HEK293 (cell line): ENCODE measurements around the gene ACADSB.
A peak's percentile ranks its signal among the peaks of the same experiment; 100 is the strongest.

Experiments
- CTCF ChIA-PET: fragments of 350-600 bp; formaldehyde crosslinking; extraction: SDS; loops from one replicate; lab custom pipeline; 2021; ENCODE audit warnings: antibody characterized with exemption; lab: Yijun Ruan, JAX
- POLR2A ChIA-PET: fragments of 300-600 bp; formaldehyde crosslinking; extraction: SDS; loops from one replicate; lab custom pipeline; 2020; ENCODE audit warnings: antibody characterized with exemption, inconsistent platforms; lab: Yijun Ruan, JAX
- H3K27ac ChIP-seq: fragments of 200-500 bp; sonication (Bioruptor generic); 2 replicates; pipeline ENCODE4 v1.5.1; 2014; ENCODE audit warnings: low read depth, low read length, control low read depth, inconsistent platforms; ENCODE audit errors: extremely low read depth
- H3K36me3 ChIP-seq, 2 experiments: fragments of 200-500 bp in 1 of 2; sonication (Bioruptor generic) in 1 of 2; 1 replicate in 1 of 2; 2 replicates in 1 of 2; pipeline ENCODE4 v1.5.1; 2014 to 2017; ENCODE audit warnings: inconsistent platforms in 2 of 2, low read length in 2 of 2; ENCODE audit not compliant: control insufficient read depth in 2 of 2, insufficient read depth in 1 of 2
- H3K4me1 ChIP-seq: fragments of 200-500 bp; sonication (Bioruptor generic); 2 replicates; pipeline ENCODE4 v1.5.1; 2014; ENCODE audit warnings: mild to moderate bottlenecking, low read length, inconsistent platforms; ENCODE audit not compliant: control insufficient read depth, insufficient read depth
- H3K4me3 ChIP-seq: 2 replicates; pipeline ENCODE4 v1.5.1; 2011; ENCODE audit warnings: low read depth, mild to moderate bottlenecking, control low read depth, low read length, moderate library complexity
- H3K9me3 ChIP-seq: fragments of 200-500 bp; sonication (Bioruptor generic); 2 replicates; pipeline ENCODE4 v1.5.1; 2014; ENCODE audit warnings: low read depth, low read length, inconsistent platforms; ENCODE audit not compliant: control insufficient read depth, insufficient read depth
- GFI1B ChIP-seq: fragments of 450-650 bp; formaldehyde crosslinking; IDR thresholded peaks from 2 replicates; pipeline ENCODE4 v1.5.1; 2016; ENCODE audit warnings: missing biosample characterization, missing genetic modification characterization
- HOXC10 ChIP-seq: sonication (generic); formaldehyde crosslinking; IDR thresholded peaks from 2 replicates; pipeline ENCODE4 v1.8.1; 2023; ENCODE audit warnings: mild to moderate bottlenecking, missing genetic modification reagents
- KLF10 ChIP-seq: fragments of 450-650 bp; IDR thresholded peaks from 2 replicates; pipeline ENCODE4 v1.5.1; 2018; ENCODE audit warnings: missing biosample characterization, mild to moderate bottlenecking, missing genetic modification characterization
- PRDM6 ChIP-seq: fragments of 450-650 bp; formaldehyde crosslinking; IDR thresholded peaks from 2 replicates; pipeline ENCODE4 v1.5.1; 2017; ENCODE audit warnings: missing biosample characterization, missing genetic modification characterization
- YY1 ChIP-seq: fragments of 450-650 bp; formaldehyde crosslinking; IDR thresholded peaks from 2 replicates; pipeline ENCODE4 v1.5.1; 2018; ENCODE audit warnings: missing biosample characterization, missing genetic modification characterization
- ZBTB44 ChIP-seq: fragments of 450-650 bp; IDR thresholded peaks from 2 replicates; pipeline ENCODE4 v1.5.1; 2018; ENCODE audit warnings: missing biosample characterization, mild to moderate bottlenecking, missing genetic modification characterization
- ZBTB8A ChIP-seq: fragments of 450-650 bp; formaldehyde crosslinking; IDR thresholded peaks from 2 replicates; pipeline ENCODE4 v1.5.1; 2016; ENCODE audit warnings: missing biosample characterization, missing genetic modification characterization
- ZFHX2 ChIP-seq: fragments of 450-650 bp; formaldehyde crosslinking; conservative IDR thresholded peaks from 2 replicates; pipeline ENCODE4 v1.5.1; 2016; ENCODE audit warnings: missing biosample characterization, missing genetic modification characterization
- ZFP69B ChIP-seq: fragments of 450-650 bp; formaldehyde crosslinking; IDR thresholded peaks from 2 replicates; pipeline ENCODE4 v1.5.1; 2016; ENCODE audit warnings: missing biosample characterization, missing genetic modification characterization
- ZNF121 ChIP-seq: fragments of 450-650 bp; formaldehyde crosslinking; IDR thresholded peaks from 2 replicates; pipeline ENCODE4 v1.5.1; 2016; ENCODE audit warnings: missing biosample characterization, missing genetic modification characterization
- ZNF2 ChIP-seq: fragments of 450-650 bp; formaldehyde crosslinking; IDR thresholded peaks from 2 replicates; pipeline ENCODE4 v1.5.1; 2016; ENCODE audit warnings: missing biosample characterization, missing genetic modification characterization
- ZNF202 ChIP-seq: fragments of 450-650 bp; formaldehyde crosslinking; IDR thresholded peaks from 2 replicates; pipeline ENCODE4 v1.5.1; 2016; ENCODE audit warnings: missing biosample characterization, missing genetic modification characterization, borderline replicate concordance
- ZNF221 ChIP-seq: fragments of 450-650 bp; formaldehyde crosslinking; IDR thresholded peaks from 2 replicates; pipeline ENCODE4 v1.5.1; 2017; ENCODE audit warnings: missing biosample characterization, missing genetic modification characterization, borderline replicate concordance
- ZNF248 ChIP-seq: fragments of 450-650 bp; formaldehyde crosslinking; IDR thresholded peaks from 2 replicates; pipeline ENCODE4 v1.5.1; 2017; ENCODE audit warnings: missing biosample characterization, missing genetic modification characterization
- ZNF335 ChIP-seq: fragments of 450-650 bp; formaldehyde crosslinking; conservative IDR thresholded peaks from 2 replicates; pipeline ENCODE4 v1.5.1; 2016; ENCODE audit warnings: missing biosample characterization, missing genetic modification characterization
- ZNF350 ChIP-seq: fragments of 450-650 bp; formaldehyde crosslinking; IDR thresholded peaks from 2 replicates; pipeline ENCODE4 v1.5.0; 2017; ENCODE audit warnings: missing biosample characterization, mild to moderate bottlenecking, missing genetic modification characterization
- ZNF354C ChIP-seq: fragments of 450-650 bp; formaldehyde crosslinking; IDR thresholded peaks from 2 replicates; pipeline ENCODE4 v1.5.1; 2016; ENCODE audit warnings: missing biosample characterization, missing genetic modification characterization, low read depth, borderline replicate concordance
- ZNF404 ChIP-seq: fragments of 450-650 bp; formaldehyde crosslinking; IDR thresholded peaks from 2 replicates; pipeline ENCODE4 v1.5.1; 2017; ENCODE audit warnings: missing biosample characterization, missing genetic modification characterization
- ZNF433 ChIP-seq: fragments of 450-650 bp; formaldehyde crosslinking; IDR thresholded peaks from 2 replicates; pipeline ENCODE4 v1.5.1; 2016; ENCODE audit warnings: missing biosample characterization, missing genetic modification characterization, low read depth
- ZNF529 ChIP-seq: fragments of 450-650 bp; formaldehyde crosslinking; IDR thresholded peaks from 2 replicates; pipeline ENCODE4 v1.5.1; 2017; ENCODE audit warnings: missing genetic modification characterization, missing biosample characterization; ENCODE audit not compliant: insufficient replicate concordance
- ZNF555 ChIP-seq: fragments of 450-650 bp; formaldehyde crosslinking; conservative IDR thresholded peaks from 2 replicates; pipeline ENCODE4 v1.5.1; 2017; ENCODE audit warnings: missing biosample characterization, mild to moderate bottlenecking, missing genetic modification characterization, inconsistent platforms
- ZNF561 ChIP-seq: fragments of 450-650 bp; IDR thresholded peaks from 2 replicates; pipeline ENCODE4 v1.5.1; 2018; ENCODE audit warnings: missing biosample characterization, missing genetic modification characterization, borderline replicate concordance
- ZNF571 ChIP-seq: fragments of 450-650 bp; formaldehyde crosslinking; IDR thresholded peaks from 2 replicates; pipeline ENCODE4 v1.5.0; 2017; ENCODE audit warnings: missing biosample characterization, missing genetic modification characterization
- ZNF624 ChIP-seq: fragments of 450-650 bp; formaldehyde crosslinking; IDR thresholded peaks from 2 replicates; pipeline ENCODE4 v1.5.1; 2017; ENCODE audit warnings: missing biosample characterization, missing genetic modification characterization
- ZNF707 ChIP-seq: fragments of 450-650 bp; formaldehyde crosslinking; IDR thresholded peaks from 2 replicates; pipeline ENCODE4 v1.5.1; 2016; ENCODE audit warnings: missing biosample characterization, missing genetic modification characterization
- ZNF747 ChIP-seq: fragments of 450-650 bp; formaldehyde crosslinking; IDR thresholded peaks from 2 replicates; pipeline ENCODE4 v1.5.1; 2016; ENCODE audit warnings: missing biosample characterization, missing genetic modification characterization
- ZNF768 ChIP-seq: fragments of 450-650 bp; formaldehyde crosslinking; IDR thresholded peaks from 2 replicates; pipeline ENCODE4 v1.5.1; 2018; ENCODE audit warnings: missing biosample characterization, mild to moderate bottlenecking, missing genetic modification characterization
- ZSCAN23 ChIP-seq: fragments of 450-650 bp; formaldehyde crosslinking; IDR thresholded peaks from 2 replicates; pipeline ENCODE4 v1.5.1; 2016; ENCODE audit warnings: missing biosample characterization, missing genetic modification characterization
- TF ChIP-seq, protein P1 (sequence below): fragments of 450-650 bp; formaldehyde crosslinking; IDR thresholded peaks from 2 replicates; pipeline ENCODE4 v1.5.1; 2016; ENCODE audit warnings: missing biosample characterization, missing genetic modification characterization
- TF ChIP-seq, protein P2 (sequence below): fragments of 450-650 bp; formaldehyde crosslinking; IDR thresholded peaks from 2 replicates; pipeline ENCODE4 v1.5.1; 2017; ENCODE audit warnings: missing biosample characterization, missing genetic modification characterization
- TF ChIP-seq, protein P3 (sequence below): fragments of 450-650 bp; formaldehyde crosslinking; IDR thresholded peaks from 2 replicates; pipeline ENCODE4 v1.5.1; 2016; ENCODE audit warnings: missing biosample characterization, missing genetic modification characterization

ACADSB gene

DNA sequence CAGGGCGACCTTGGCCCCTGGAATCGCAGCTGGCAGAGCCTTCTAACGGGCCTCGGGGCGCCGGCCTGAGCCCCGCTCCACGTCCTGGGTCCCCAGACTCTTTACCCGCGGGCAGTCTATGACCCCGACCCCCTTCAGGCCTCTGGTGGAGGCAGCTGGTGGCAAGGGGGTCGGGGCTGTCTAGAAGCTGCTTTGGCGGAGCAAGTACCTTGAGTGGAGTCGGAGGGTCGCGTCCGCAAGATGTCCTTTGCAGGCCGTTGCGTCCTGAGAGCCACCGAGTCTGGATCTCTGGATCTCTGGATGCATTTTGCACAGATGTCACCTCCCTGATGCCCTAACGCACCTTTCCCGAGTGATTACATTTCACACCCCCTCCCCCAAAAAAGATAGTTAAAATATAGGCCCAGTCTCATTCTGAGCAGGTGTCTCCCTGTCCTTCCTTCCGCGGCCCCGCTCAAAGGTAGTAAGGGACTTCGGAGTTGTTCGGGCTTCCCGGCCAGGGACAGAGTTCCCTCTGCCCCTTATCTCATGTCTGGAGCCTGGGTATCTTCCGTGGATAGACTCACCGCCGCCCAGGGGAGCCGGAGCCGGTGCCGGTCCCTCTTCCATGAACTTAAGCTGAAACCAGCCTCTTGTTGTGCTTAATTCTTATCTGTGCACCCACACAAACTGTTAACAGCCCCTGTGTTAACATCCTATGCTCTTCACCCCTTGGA is 457 bp downstream of the ACADSB start:
- Histone ChIP-seq H3K9me3 (no peaks in the 10 kb centered on the region), H3K4me1 (peaks cover 16% of the 10 kb centered on the region), H3K27ac (peak overlapping the region; percentile 68; the same call in 1 of the 2 replicates), H3K36me3 (peaks cover 0 to 5% of the 10 kb centered on the region in 2 experiments; a peak in 2 of 3 replicates), H3K4me3 (peak overlapping the region; percentile 100)
- CTCF ChIA-PET, result no interaction called here
- POLR2A ChIA-PET, result interaction anchor here (0.6 to 2.0 kb wide), 5 partner anchors 11 to 1070 kb away, joined by 3 to 9 read pairs (median 3); partner anchors contain the start of genes BUB3 and PSTK
- no peak for TF ChIP-seq ZFP69B (tag by site-specific recombination)
- TF ChIP-seq YY1 (tag by site-specific recombination), result no peak
- no peak for TF ChIP-seq ZNF768 (tag by site-specific recombination)
- no peak for TF ChIP-seq ZNF707 (tag by site-specific recombination)
- TF ChIP-seq ZFHX2 (tag by site-specific recombination), result no peak
- TF ChIP-seq ZNF248 (tag by site-specific recombination), result no peak
- TF ChIP-seq HOXC10, result 0 out of 2 replicates have a peak, but pooled peaks have one; percentile 29
- TF ChIP-seq ZNF221 (tag by site-specific recombination), result no peak
- no peak for TF ChIP-seq ZBTB44
- no peak for TF ChIP-seq ZNF121 (tag by site-specific recombination)
- TF ChIP-seq PRDM6 (tag by site-specific recombination), result no peak
- no peak for TF ChIP-seq ZNF2 (tag by site-specific recombination)
- TF ChIP-seq GFI1B, result no peak
- no peak for TF ChIP-seq ZSCAN23 (tag by site-specific recombination)
- no peak for TF ChIP-seq ZNF624 (tag by site-specific recombination)
- TF ChIP-seq, protein P1, sequence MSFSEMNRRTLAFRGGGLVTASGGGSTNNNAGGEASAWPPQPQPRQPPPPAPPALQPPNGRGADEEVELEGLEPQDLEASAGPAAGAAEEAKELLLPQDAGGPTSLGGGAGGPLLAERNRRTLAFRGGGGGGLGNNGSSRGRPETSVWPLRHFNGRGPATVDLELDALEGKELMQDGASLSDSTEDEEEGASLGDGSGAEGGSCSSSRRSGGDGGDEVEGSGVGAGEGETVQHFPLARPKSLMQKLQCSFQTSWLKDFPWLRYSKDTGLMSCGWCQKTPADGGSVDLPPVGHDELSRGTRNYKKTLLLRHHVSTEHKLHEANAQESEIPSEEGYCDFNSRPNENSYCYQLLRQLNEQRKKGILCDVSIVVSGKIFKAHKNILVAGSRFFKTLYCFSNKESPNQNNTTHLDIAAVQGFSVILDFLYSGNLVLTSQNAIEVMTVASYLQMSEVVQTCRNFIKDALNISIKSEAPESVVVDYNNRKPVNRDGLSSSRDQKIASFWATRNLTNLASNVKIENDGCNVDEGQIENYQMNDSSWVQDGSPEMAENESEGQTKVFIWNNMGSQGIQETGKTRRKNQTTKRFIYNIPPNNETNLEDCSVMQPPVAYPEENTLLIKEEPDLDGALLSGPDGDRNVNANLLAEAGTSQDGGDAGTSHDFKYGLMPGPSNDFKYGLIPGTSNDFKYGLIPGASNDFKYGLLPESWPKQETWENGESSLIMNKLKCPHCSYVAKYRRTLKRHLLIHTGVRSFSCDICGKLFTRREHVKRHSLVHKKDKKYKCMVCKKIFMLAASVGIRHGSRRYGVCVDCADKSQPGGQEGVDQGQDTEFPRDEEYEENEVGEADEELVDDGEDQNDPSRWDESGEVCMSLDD (tag by site-specific recombination), result no peak
- TF ChIP-seq KLF10, result peak; percentile 48; the same call in 1 of the 2 replicates
- peak; percentile 52 for TF ChIP-seq ZNF335 (tag by site-specific recombination)
- TF ChIP-seq, protein P2, sequence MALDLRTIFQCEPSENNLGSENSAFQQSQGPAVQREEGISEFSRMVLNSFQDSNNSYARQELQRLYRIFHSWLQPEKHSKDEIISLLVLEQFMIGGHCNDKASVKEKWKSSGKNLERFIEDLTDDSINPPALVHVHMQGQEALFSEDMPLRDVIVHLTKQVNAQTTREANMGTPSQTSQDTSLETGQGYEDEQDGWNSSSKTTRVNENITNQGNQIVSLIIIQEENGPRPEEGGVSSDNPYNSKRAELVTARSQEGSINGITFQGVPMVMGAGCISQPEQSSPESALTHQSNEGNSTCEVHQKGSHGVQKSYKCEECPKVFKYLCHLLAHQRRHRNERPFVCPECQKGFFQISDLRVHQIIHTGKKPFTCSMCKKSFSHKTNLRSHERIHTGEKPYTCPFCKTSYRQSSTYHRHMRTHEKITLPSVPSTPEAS, result no peak
- no peak for TF ChIP-seq ZNF202 (tag by site-specific recombination)
- TF ChIP-seq ZNF433 (tag by site-specific recombination), result no peak
- TF ChIP-seq ZNF529 (tag by site-specific recombination), result no peak
- TF ChIP-seq ZNF571 (tag by site-specific recombination), result no peak
- no peak for TF ChIP-seq ZNF747 (tag by site-specific recombination)
- no peak; the same call in 1 of the 2 replicates for TF ChIP-seq ZNF561
- no peak for TF ChIP-seq ZNF404 (tag by site-specific recombination)
- no peak for TF ChIP-seq ZNF555 (tag by site-specific recombination)
- TF ChIP-seq ZNF350 (tag by site-specific recombination), result no peak
- 0 out of 2 replicates have a peak, but pooled peaks have one; percentile 27 for TF ChIP-seq ZBTB8A (tag by site-specific recombination)
- TF ChIP-seq, protein P3, sequence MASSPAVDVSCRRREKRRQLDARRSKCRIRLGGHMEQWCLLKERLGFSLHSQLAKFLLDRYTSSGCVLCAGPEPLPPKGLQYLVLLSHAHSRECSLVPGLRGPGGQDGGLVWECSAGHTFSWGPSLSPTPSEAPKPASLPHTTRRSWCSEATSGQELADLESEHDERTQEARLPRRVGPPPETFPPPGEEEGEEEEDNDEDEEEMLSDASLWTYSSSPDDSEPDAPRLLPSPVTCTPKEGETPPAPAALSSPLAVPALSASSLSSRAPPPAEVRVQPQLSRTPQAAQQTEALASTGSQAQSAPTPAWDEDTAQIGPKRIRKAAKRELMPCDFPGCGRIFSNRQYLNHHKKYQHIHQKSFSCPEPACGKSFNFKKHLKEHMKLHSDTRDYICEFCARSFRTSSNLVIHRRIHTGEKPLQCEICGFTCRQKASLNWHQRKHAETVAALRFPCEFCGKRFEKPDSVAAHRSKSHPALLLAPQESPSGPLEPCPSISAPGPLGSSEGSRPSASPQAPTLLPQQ (tag by site-specific recombination), result no peak
- no peak for TF ChIP-seq ZNF354C (tag by site-specific recombination)
